HepG2 (cell line): ENCODE data around the gene KAT6B. TPM values are rescaled to one million over a fixed set of nuclear protein-coding genes. Genes with fewer than 3 reads are reported as not detected.

Experiments used
- ARID4A ChIP-seq: sonication (generic); formaldehyde crosslinking; IDR thresholded peaks from 2 replicates; pipeline ENCODE4 v1.5.0; 2020; ENCODE audit warnings: mild to moderate bottlenecking, missing genetic modification reagents, borderline replicate concordance
- ELF1 ChIP-seq: sonication (generic); formaldehyde crosslinking; IDR thresholded peaks from 2 replicates; pipeline ENCODE4 v1.4.0; 2020; ENCODE audit warnings: missing genetic modification reagents
- ESRRA ChIP-seq: sonication (generic); formaldehyde crosslinking; IDR thresholded peaks from 2 replicates; pipeline ENCODE4 v1.5.1; 2020; ENCODE audit warnings: mild to moderate bottlenecking, low read depth, missing genetic modification reagents
- GMEB2 ChIP-seq: IDR thresholded peaks from 2 replicates; pipeline ENCODE4 v1.6.1; 2016; ENCODE audit warnings: missing biosample characterization, missing genetic modification reagents, low read depth
- PHF20 ChIP-seq: sonication (generic); formaldehyde crosslinking; IDR thresholded peaks from 2 replicates; pipeline ENCODE4 v1.5.0; 2020; ENCODE audit warnings: mild to moderate bottlenecking, missing genetic modification reagents
- SALL2 ChIP-seq: sonication (generic); formaldehyde crosslinking; IDR thresholded peaks from 2 replicates; pipeline ENCODE4 v1.8.1; 2023; ENCODE audit warnings: mild to moderate bottlenecking, missing genetic modification reagents, inconsistent platforms
- STAT5B ChIP-seq: sonication (generic); formaldehyde crosslinking; IDR thresholded peaks from 2 replicates; pipeline ENCODE4 v1.4.0; 2020; ENCODE audit warnings: missing genetic modification reagents
- TFAP4 ChIP-seq: sonication (generic); IDR thresholded peaks from 2 replicates; pipeline ENCODE4 v1.6.1; 2016; ENCODE audit warnings: low read depth, borderline replicate concordance
- TFDP1 ChIP-seq: IDR thresholded peaks from 2 replicates; pipeline ENCODE4 v1.6.1; 2016; ENCODE audit warnings: missing compliant biosample characterization, missing genetic modification reagents, borderline replicate concordance
- ZBED4 ChIP-seq: sonication (generic); formaldehyde crosslinking; IDR thresholded peaks from 2 replicates; pipeline ENCODE4 v1.4.0; 2020; ENCODE audit warnings: missing genetic modification reagents, borderline replicate concordance
- ZFP62 ChIP-seq: sonication (generic); formaldehyde crosslinking; IDR thresholded peaks from 2 replicates; pipeline ENCODE4 v1.4.0; 2020; ENCODE audit warnings: missing genetic modification reagents
- ZNF235 ChIP-seq: sonication (generic); formaldehyde crosslinking; IDR thresholded peaks from 2 replicates; pipeline ENCODE4 v1.8.1; 2023; ENCODE audit warnings: mild to moderate bottlenecking, missing genetic modification reagents, borderline replicate concordance
- ZNF34 ChIP-seq: sonication (generic); formaldehyde crosslinking; IDR thresholded peaks from 2 replicates; pipeline ENCODE4 v1.4.0; 2020; ENCODE audit warnings: mild to moderate bottlenecking, missing genetic modification reagents, borderline replicate concordance
- ZNF576 ChIP-seq: sonication (generic); formaldehyde crosslinking; IDR thresholded peaks from 2 replicates; pipeline ENCODE4 v1.4.0; 2020; ENCODE audit warnings: mild to moderate bottlenecking, missing genetic modification reagents
- ZNF7 ChIP-seq: IDR thresholded peaks from 2 replicates; pipeline ENCODE4 v1.6.1; 2016; ENCODE audit warnings: missing biosample characterization, missing genetic modification reagents
- ZSCAN29 ChIP-seq: sonication (generic); formaldehyde crosslinking; conservative IDR thresholded peaks from 2 replicates; pipeline ENCODE4 v1.4.0; 2020; ENCODE audit warnings: mild to moderate bottlenecking, missing genetic modification reagents
- polyA plus RNA-seq, 8 experiments: library from polyadenylated mRNA; depleted of rRNA in 3 of 8; stranded (reverse) in 7 of 8; unstranded in 1 of 8; fragments of >200 nt; fragmentation: Illumina TruSeq in 4 of 8; extraction: Trizol in 4 of 8; gene quantifications; 2 replicates each; pipeline versions ENCODE4 v1.2.1 to v1.2.3, GENCODE V29; 2011 to 2016; ENCODE audit warnings: low read depth in 4 of 8, missing spikeins in 1 of 8, mixed read lengths in 1 of 8; ENCODE audit not compliant: insufficient read depth in 1 of 8
- total RNA-seq, 5 experiments: library from RNA; depleted of rRNA; stranded (reverse); fragments of >200 nt; fragmentation: Illumina TruSeq; extraction: Trizol; gene quantifications; 2 replicates each; pipeline ENCODE4 v1.2.3, GENCODE V29; 2016; ENCODE audit warnings: low read depth in 1 of 5

KAT6B gene
- total and polyA plus RNA-seq, 2 of the 13 experiments (the other 11 are each of a cell fraction or from before 2014, with no cell fraction given) = 3.0 to 9.5 TPM

- TF ChIP-seq TFDP1 (CRISPR knock-in tag) (0 out of 2 replicates have a peak, but pooled peaks have one; percentile 11), ZNF576 (no peak), STAT5B (CRISPR knock-in tag) (no peak), ZSCAN29 (CRISPR knock-in tag) (no peak), ZNF7 (CRISPR knock-in tag) (no peak), ELF1 (CRISPR knock-in tag) (peak; percentile 61), ARID4A (CRISPR knock-in tag) (peak; percentile 4; the same call in 1 of the 2 replicates), ZFP62 (CRISPR knock-in tag) (no peak), ESRRA (CRISPR knock-in tag) (no peak), ZNF34 (CRISPR knock-in tag) (no peak), SALL2 (CRISPR knock-in tag) (no peak), TFAP4 (0 out of 2 replicates have a peak, but pooled peaks have one; percentile 8), PHF20 (CRISPR knock-in tag) (peak; percentile 49), GMEB2 (CRISPR knock-in tag) (no peak), ZNF235 (CRISPR knock-in tag) (no peak), ZBED4 (CRISPR knock-in tag) (no peak)
Measured at GRCh38 chr10:74826142-74827044, at the start of gene KAT6B (continued).
